Measurements from ENCODE around the gene HLTF. TPM values are rescaled to one million over a fixed set of nuclear protein-coding genes. Genes with fewer than 3 reads are reported as not detected.

The HLTF gene
- total RNA-seq, 1 donor from 2014 or later = 24.2 TPM

DNA sequence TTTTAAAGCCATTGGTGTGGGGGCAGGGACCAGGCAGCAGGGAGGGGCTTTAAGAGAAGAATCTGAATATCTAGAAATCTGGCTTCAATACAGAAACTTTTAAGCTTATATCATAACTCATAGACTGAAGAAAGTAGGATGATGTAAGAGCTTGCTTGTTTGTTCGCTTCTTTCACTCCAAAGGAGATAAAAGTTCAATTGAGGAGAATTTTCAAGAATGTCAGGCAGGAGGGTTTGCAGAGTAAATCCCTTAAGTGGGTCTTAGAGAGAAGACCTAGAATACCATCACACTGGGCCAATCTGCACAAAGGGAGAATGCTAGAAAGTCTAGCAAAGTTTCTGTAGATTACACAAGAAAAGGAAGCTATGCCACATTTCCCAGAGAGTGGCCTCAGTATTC, 4.1 kb upstream of the HLTF start:
- intact Hi-C loops (cut with micrococcal nuclease) = no loop called here

DNA sequence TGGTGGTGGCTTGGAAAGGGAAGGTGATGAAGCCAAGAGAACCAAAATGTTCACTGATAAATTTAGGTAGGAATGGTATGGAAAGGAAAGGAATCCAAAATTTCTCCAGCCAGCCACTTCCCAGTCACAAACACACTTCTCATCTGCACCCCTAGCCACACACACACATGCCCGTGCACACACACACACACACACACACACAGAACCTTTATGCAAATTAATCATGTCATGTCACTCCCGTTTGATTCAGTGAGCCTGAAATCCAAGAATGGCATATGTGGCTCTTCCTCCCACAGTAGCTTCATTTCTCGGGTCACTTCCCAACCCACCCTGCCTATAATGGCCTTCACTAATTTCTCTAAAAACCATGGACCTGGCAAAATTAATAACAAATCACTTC, 3.1 kb upstream of the HLTF start:
- intact Hi-C loops (cut with micrococcal nuclease) = loop anchor here (5.0 to 10.0 kb wide), 2 partner anchors 47 to 135 kb away; no protein-coding TSS in a partner anchor

DNA sequence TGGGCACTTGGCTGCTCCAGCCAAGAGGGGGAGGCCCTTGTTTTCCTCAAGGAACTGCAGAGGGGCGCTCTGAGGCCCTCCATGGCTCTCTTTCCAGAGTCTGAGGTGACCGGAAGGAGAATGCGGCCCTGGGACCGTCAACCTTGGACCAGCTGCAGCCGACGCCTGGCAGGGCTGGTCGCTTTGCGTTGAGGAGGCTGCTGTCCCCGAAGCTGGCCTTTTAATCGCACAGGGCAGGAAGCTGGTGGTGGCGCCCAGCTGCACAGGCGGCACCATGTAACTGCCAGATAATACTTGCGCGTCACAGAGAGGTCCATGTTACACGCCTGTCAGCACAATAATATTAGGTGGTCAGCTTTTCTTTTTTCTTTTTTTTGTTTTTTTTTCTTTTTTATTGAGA, 875 bp upstream of the HLTF start:
- intact Hi-C loops (cut with micrococcal nuclease) = loop anchor here (5.0 to 10.0 kb wide), 2 partner anchors 45 to 132 kb away; no protein-coding TSS in a partner anchor

DNA sequence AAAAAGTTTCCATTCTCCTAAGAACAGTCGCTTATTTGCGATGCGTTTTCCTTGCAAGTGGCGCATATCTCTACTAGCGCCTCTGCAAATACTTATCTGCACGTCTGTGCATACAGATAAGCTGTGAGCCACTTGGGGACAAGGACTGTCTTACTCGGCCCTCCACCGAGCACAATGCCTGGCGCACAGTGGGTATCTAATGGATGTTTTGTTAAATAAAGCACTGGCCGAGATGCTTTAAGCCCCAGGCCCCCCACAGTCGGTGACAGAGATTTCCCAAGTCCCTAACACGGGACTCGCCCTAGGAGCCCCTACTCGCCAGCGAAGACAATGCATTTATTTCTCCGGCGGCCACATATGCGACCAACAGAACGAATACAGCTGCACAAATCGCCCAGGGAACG, 503 bp downstream of the HLTF start:
- intact Hi-C loops (cut with micrococcal nuclease) = loop anchor here (1.0 to 10.0 kb wide), 4 partner anchors 43 to 131 kb away; partner anchors contain the start of genes GYG1 and HPS3

DNA sequence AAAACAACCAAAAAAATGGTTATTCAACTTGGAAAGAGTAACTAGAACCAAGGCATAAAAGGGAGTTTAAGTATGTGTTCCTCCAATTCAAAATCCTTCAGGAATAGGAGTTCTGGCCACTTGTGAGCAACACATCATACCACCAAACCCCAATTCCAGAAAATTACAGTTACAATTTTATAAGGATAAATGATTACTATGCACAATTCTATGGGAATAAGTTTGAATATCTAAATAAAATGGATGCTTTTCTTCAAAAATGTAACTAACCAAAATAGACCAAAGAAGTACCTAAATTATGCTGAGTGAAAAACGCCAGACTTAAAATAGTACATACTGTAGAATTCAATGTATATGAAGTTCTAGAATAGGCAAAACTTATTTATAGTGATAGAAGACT, 4.6 kb downstream of the HLTF start:
- intact Hi-C loops (cut with micrococcal nuclease) = loop anchor here (10.0 kb wide), 1 partner anchor 127 kb away; no protein-coding TSS in a partner anchor

DNA sequence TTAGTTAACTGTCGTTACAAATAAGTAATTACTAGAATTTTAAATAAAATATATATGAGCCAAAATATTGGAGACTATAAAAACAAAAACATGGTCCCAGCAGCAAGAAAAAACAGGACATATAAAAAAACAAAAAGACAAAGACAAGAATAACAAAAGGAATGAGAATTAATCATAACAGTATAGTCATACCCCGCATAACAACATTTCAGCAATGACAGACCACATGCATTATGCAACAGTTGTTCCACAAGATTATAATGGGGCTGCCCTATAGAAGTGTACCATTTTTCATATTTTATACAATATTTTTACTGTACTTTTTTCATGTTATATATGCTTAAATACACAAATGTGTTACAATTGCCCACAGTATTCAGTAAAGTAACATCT, 5.6 kb downstream of the HLTF start:
- intact Hi-C loops (cut with micrococcal nuclease) = loop anchor here (10.0 kb wide), 1 partner anchor 126 kb away; no protein-coding TSS in a partner anchor

DNA sequence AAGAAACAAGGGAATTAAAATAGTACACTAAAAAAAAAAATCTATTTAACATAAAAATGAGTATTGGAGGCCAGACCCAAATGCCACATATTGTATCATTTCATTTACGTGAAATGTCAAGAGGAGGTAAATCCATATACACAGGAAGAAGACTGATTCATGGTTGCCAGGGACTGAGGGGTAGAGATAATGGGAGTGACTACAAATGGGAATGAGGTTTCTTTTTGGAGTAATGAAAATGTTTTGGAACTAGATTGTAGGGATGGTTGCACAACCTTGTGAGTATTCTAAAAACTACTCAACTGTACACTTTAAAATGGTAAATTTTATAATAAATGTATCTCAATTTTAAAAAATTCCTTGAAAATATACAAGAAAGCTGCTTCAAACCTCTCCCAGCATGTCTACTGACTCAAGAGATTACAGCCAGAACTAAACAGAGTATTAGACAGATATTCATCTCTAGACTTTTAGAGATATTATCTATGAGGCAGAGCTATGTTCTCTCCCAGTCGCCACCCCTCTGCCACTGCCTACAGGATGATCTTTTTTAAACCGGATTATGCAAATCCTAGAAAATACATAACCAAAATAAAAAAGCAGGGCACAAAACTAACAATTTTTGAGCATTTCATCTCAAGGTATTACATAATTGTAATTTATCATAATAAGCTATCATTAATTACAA, 6.2 kb downstream of the HLTF start:
- intact Hi-C loops (cut with micrococcal nuclease) = loop anchor here (10.0 kb wide), 1 partner anchor 125 kb away; no protein-coding TSS in a partner anchor

DNA sequence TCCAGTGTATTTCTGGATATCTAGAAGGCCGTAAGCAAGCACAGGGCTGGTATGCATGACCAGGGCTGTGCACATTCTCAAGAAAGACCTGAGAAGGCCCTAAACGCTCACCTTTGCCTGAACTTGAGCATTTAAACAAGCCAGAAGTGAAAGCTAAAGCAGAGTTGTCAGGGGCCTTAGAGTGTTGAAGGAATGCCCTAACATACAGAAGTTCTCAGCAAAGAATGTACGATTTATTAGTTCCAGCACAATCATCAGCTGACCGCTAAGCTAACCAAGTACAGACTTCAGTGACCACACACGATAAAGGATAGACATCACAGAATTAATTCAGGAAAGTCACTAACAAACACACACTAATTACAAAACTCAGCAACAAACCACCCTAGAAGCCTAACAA, 8.7 kb downstream of the HLTF start:
- intact Hi-C loops (cut with micrococcal nuclease) = no loop called here

DNA sequence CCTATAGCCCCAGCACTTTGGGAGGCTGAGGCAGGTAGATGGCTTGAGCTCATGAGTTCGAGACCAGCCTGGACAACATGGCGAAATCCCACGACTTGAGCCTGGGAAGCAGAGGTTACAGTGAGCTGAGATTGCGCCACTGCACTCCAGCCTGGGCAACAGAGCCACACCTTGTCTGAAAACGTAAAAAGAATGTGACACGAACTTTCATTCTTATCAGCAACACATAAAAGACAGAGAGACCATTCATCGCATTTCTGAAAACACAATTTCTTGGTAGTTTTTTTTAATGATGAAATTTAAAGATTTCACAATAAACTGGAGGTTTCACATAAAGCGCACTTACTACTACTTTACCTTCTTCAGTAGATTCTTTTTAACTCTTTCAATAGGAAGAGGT, 18.4 kb downstream of the HLTF start:
- intact Hi-C loops (cut with micrococcal nuclease) = no loop called here

DNA sequence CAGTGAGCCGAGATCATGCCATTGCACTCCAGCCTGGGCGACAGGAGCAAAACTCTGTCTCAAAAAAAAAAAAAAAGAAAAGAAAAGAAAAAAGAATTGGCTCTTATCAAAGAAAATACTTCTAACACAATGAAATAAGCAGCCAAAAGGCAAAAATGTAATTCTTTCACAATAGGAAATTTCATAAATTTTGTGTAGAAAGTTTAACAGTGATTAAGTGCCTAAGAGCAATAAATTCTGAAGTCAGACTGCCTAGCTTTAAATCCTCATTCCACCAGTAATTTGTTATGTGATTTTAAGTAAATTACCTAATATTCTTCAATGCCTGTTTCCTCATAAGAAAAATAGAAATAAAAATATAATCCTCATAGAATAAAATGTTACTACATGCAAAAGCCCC, 24.6 kb downstream of the HLTF start:
- intact Hi-C loops (cut with micrococcal nuclease) = no loop called here

DNA sequence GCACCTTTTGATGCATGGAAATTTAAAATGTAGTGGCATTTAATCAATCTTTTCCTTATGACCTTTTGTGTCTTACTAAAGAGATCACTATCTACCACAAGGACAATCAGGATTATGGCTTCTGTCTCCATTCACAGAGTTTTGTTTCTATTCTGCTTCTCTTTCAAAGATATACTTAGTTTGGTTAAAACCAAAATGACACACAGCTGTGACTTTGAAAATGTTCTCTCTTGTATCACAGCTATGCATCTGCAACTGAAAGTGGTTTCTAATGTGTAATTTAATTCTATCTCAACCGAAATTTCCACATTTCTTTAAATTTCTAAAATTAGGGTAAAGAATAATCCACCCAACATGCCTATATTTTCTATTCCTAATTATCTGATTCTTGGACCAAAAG, 27.7 kb downstream of the HLTF start:
- intact Hi-C loops (cut with micrococcal nuclease) = no loop called here

DNA sequence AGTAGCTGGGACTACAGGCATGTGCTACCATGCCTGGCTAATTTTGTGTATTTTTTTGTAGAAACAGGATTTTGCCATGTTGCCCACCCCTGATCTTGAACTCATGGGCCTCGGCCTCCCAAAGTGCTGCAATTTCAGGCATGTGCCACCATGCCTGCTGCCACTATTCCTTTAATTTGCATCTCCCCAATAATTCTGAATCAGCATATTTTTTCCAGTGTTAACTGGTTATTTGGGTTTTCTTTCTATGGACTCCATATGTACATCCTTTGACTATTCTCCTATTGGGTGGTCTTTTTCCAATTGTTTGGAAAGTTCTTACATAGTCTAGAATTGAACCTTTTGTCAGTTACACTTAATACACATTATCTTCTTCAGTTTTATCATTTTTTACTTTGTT, 28.1 kb downstream of the HLTF start:
- intact Hi-C loops (cut with micrococcal nuclease) = no loop called here

DNA sequence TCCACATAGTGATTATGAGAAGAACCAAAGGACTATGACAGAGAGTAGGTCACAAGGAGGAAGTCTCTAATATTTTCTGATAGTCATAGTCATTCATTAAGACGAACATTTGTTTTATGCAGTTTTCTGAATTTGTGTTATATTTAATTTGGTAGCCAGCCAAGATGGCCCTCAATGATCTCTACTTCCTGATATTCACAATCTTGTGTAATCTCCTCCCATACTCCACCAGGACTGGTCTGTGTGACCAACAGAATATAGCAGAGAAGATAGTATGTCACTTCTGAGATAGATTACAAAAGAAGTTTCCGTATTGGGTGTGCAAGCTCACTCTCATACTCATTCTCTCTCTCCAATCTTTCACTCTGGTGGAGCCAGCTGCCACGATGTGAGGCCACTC, 30.8 kb downstream of the HLTF start:
- intact Hi-C loops (cut with micrococcal nuclease) = no loop called here

DNA sequence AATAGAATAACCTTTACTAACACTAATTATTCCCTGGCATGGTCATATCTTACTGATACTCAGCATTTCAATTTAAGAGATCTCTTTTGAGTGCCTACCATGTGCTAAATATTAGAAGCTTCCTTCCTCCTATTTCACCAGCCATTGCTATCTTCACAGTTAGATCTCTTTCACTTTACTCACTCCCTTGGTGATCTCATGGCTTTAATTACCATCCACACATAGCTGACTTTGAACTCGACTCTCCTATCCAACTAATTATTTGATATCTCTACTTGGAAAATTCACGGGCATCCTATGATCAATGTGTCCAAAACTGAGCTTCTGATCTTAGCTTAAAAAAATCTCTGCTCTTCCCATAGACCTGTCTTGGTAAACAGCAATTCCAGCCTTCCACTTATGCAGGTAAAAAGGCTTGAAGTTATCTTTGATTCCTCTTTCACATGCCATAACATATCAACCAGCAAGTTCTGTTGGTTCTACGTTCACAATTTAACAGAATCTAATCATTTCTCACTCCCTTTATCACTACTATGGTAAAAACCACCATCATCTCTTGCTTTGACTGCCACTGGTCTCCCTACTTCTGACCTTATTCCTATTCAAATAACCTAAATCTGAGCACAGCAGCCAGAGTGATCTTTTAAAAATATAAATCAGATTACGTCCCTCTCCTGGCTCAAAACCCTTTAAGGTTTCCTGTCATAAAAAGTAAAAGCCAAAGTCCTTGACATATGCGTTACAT, 41.8 kb downstream of the HLTF start:
- intact Hi-C loops (cut with micrococcal nuclease) = loop anchor here (5.0 kb wide), 1 partner anchor 43 kb away; the partner anchor contains the start of gene HLTF

DNA sequence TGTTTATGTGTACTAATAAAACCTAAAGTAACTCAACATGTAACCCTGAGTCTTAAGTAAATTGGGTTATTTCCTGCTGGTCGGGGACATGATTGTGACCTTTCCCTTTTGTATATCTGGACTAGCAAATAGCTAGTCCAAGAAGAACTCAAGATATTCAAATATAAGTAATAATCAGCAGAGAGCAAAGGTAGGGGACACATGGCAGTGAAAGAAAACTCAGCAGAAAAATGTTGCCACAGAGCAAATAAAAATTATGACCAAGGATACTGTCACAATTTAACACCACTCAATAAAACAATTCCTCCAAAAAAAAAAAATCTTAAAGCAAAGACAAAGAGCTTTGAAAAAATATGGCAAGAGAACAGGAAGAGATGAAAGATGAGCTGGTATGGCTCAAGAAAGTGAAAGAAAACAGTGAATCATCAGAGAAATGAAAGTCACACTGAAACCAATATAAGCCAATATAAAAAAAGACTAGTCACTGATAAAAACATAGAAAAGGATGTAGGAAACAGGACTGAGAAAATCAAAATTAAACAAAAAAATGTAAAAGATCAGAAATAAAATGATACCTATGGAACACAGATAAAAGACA, 43.4 kb downstream of the HLTF start:
- intact Hi-C loops (cut with micrococcal nuclease) = loop anchor here (2.0 to 5.0 kb wide), 2 partner anchors 44 to 52 kb away; partner anchors contain the start of genes GYG1 and HLTF

DNA sequence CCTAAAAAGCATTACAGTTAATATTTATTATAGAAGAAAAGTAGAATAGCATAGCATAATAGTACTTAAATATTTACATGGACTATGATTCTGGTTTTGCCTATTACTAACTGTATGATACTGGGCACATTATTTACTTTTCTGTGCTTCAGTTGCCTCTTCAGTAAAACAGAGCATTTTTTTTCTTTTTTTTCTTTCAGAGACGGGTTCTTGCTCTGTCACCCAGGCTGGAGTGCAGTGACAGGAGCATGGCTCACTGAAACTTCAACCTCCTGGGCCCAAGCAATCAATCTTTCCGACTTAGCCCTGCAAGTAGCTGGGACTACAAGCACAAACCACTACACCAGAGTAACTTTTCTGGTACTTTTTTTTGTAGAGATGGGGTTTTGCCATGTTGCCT, 48.0 kb downstream of the HLTF start:
- intact Hi-C loops (cut with micrococcal nuclease) = no loop called here

DNA sequence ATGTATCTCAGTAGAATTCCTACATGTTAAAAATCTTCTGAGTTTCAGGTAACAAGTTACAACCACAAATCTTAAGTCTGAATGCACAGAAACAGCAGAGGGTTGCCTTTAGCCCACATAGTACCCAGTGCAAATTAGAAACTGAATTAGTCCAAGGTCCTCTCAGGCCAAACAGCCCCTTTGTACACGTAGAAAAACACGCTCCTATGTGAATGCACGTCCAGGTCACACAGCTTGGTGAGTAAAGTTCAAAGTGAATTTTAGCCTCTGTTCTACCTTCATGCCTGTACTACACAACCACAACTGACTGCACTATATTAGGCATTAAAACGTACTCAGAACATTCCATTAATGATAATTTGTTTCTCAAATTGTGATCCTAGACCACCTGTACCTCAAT, 48.6 kb downstream of the HLTF start:
- intact Hi-C loops (cut with micrococcal nuclease) = no loop called here

DNA sequence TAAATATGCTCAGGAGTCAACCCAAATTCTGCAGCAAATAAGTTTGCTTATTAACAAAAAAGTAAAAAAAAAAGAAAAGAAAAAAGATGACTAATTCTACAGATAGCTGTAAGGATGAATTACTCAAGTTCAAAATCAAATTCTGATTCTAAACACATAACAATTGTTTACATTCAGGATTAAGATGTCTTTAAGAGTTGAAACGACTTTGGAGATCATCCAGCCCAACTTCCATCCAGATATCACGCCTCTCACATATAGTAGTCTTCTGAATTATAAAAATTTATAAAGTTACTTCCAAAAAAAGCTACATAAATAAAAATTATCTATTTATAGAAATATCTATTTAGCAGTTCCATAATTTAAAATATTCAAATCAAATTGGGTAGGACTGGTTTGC, 55.2 kb downstream of the HLTF start:
- intact Hi-C loops (cut with micrococcal nuclease) = no loop called here

DNA sequence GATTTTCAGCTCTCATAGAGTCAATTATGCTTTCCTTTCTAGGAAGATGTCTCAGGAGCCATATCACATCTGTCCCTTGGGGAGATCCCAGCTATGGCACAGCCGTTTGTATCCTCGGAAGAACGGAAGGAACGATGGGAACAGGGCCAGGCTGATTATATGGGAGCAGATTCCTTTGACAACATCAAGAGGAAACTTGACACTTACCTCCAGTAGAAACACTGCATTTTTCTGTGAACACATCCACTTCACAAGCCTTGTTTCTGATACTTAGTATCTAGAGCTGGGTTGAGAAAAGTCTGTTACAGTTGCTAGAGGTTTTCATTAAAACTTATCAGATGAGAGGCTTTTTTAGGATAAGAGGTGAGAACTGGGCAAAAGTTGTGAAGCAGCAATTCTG, 59.6 kb downstream of the HLTF start:
- intact Hi-C loops (cut with micrococcal nuclease) = no loop called here

DNA sequence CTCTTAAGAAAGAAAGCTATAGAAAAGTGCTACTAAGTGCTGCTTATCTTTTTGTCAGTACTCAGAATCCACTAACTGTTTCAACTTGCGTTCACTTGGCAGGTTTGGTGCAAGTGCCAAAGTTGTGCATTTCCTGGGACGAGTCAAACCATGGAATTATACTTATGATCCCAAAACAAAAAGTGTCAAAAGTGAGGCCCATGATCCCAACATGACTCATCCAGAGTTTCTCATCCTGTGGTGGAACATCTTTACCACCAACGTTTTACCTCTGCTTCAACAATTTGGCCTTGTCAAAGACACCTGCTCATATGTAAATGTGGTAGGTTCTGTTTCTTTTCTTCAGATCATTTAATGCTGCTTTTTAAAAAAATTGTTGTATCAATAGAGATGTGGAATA, 62.4 kb downstream of the HLTF start:
- intact Hi-C loops (cut with micrococcal nuclease) = no loop called here

DNA sequence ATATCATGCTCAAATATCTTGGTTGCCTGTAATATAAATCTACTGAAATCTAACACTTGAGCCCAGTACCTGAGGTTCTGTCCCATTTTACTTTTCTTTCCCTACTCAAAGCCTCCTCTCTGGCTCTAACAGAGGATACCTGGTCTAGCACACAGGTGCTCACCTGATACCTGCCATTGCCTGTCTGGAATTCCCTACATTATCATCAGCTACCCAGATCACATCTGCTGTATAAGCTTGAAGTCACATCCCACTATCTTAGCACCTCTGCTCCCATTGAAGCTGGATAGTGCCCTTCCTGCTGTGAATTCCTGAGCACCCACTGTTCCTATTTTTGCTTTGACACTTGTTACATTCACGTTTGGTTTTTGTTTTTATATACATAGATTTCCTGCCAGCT, 64.5 kb downstream of the HLTF start:
- intact Hi-C loops (cut with micrococcal nuclease) = no loop called here

DNA sequence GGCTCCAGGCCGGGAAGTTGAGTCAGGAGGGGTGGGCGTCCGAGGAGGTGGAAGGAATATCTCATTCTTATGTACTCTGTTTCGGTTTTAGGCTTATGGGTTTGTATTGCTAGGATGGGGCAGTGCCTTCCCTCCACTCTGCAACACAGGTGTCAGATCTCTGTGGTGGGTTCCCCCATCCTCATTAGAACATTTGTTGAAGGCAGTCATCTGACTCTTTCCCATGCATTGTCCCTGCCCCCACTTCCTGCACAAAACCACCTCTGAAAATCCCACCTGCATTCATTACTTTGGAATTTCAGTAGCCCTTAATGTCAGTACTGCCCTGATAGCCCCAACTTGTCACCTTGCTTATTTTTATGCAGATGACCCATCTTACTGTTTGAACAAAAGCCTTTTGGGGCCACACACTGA, 65.5 kb downstream of the HLTF start:
- intact Hi-C loops (cut with micrococcal nuclease) = no loop called here
